Ishikawa (cell line): Measurements from ENCODE around the gene KCNK10.

Source experiments
- CEBPB ChIP-seq: IDR thresholded peaks from 2 replicates; pipeline ENCODE4 v1.6.1; 2012
- CREB1 ChIP-seq: IDR thresholded peaks from 2 replicates; pipeline ENCODE4 v1.6.1; 2012; ENCODE audit warnings: low read depth
- EGR1 ChIP-seq: IDR thresholded peaks from 2 replicates; pipeline ENCODE4 v1.6.1; 2012
- EP300 ChIP-seq: IDR thresholded peaks from 2 replicates; pipeline ENCODE4 v1.6.1; 2012; ENCODE audit warnings: borderline replicate concordance
- FOXM1 ChIP-seq: IDR thresholded peaks from 2 replicates; pipeline ENCODE4 v1.6.1; 2012; ENCODE audit warnings: low read depth, borderline replicate concordance
- NFIC ChIP-seq: IDR thresholded peaks from 2 replicates; pipeline ENCODE4 v1.6.1; 2012
- RAD21 ChIP-seq: IDR thresholded peaks from 2 replicates; pipeline ENCODE4 v1.6.1; 2012; ENCODE audit warnings: low read depth
- TAF1 ChIP-seq: IDR thresholded peaks from 2 replicates; pipeline ENCODE4 v1.6.1; 2012; ENCODE audit warnings: low read depth, mild to moderate bottlenecking
- TCF12 ChIP-seq: IDR thresholded peaks from 2 replicates; pipeline ENCODE4 v1.6.1; 2012; ENCODE audit warnings: low read depth
- TEAD4 ChIP-seq: IDR thresholded peaks from 2 replicates; pipeline ENCODE4 v1.6.1; 2012
- ZBTB7A ChIP-seq: IDR thresholded peaks from 2 replicates; pipeline ENCODE4 v1.6.1; 2012; ENCODE audit warnings: low read depth
- TF ChIP-seq, protein P1 (sequence below): IDR thresholded peaks from 2 replicates; pipeline ENCODE4 v1.6.1; 2012
- TF ChIP-seq, protein P2 (sequence below): IDR thresholded peaks from 2 replicates; pipeline ENCODE4 v1.6.1; 2012
- TF ChIP-seq, protein P3 (sequence below): IDR thresholded peaks from 2 replicates; pipeline ENCODE4 v1.6.1; 2012; ENCODE audit warnings: low read depth, mild to moderate bottlenecking

DNA sequence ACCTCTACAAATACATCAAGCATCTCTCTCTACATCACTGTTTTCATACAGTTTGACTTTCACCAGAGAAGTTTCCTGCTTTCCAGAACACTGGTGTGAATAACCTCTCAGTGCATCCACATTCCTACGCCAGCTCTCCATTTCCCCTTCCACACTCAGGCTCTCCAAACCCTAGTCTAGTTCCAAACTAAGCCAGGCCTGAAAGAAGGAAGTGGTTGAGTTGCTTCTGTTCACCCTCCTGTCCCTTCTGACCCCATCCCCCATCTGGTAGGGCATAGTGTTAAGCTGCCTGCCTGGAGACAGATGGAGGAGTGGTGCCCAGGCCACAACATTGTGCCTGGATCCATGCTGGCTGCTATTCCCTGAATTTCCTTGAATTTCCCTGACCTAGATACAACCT lies 185.7 kb downstream of the KCNK10 start:
- no peak for TF ChIP-seq ZBTB7A
- TF ChIP-seq NFIC = no peak
- no peak for TF ChIP-seq TAF1
- TF ChIP-seq, protein P1, sequence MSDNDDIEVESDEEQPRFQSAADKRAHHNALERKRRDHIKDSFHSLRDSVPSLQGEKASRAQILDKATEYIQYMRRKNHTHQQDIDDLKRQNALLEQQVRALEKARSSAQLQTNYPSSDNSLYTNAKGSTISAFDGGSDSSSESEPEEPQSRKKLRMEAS = no peak
- TF ChIP-seq EP300 = no peak
- TF ChIP-seq, protein P2, sequence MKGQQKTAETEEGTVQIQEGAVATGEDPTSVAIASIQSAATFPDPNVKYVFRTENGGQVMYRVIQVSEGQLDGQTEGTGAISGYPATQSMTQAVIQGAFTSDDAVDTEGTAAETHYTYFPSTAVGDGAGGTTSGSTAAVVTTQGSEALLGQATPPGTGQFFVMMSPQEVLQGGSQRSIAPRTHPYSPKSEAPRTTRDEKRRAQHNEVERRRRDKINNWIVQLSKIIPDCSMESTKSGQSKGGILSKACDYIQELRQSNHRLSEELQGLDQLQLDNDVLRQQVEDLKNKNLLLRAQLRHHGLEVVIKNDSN = no peak
- no peak for TF ChIP-seq TCF12
- TF ChIP-seq, protein P3, sequence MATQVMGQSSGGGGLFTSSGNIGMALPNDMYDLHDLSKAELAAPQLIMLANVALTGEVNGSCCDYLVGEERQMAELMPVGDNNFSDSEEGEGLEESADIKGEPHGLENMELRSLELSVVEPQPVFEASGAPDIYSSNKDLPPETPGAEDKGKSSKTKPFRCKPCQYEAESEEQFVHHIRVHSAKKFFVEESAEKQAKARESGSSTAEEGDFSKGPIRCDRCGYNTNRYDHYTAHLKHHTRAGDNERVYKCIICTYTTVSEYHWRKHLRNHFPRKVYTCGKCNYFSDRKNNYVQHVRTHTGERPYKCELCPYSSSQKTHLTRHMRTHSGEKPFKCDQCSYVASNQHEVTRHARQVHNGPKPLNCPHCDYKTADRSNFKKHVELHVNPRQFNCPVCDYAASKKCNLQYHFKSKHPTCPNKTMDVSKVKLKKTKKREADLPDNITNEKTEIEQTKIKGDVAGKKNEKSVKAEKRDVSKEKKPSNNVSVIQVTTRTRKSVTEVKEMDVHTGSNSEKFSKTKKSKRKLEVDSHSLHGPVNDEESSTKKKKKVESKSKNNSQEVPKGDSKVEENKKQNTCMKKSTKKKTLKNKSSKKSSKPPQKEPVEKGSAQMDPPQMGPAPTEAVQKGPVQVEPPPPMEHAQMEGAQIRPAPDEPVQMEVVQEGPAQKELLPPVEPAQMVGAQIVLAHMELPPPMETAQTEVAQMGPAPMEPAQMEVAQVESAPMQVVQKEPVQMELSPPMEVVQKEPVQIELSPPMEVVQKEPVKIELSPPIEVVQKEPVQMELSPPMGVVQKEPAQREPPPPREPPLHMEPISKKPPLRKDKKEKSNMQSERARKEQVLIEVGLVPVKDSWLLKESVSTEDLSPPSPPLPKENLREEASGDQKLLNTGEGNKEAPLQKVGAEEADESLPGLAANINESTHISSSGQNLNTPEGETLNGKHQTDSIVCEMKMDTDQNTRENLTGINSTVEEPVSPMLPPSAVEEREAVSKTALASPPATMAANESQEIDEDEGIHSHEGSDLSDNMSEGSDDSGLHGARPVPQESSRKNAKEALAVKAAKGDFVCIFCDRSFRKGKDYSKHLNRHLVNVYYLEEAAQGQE = no peak
- no peak for TF ChIP-seq EGR1
- TF ChIP-seq RAD21 = no peak
- no peak for TF ChIP-seq CEBPB
- no peak for TF ChIP-seq CREB1
- TF ChIP-seq TEAD4 = no peak
- TF ChIP-seq FOXM1 = no peak
